ENCODE data around the gene JMJD1C.
"Not testable (repeated sequence)": the region's sequence is repeated elsewhere in the genome, so short reads cannot be mapped to it uniquely, and the experiment has no call there.

The JMJD1C gene

DNA sequence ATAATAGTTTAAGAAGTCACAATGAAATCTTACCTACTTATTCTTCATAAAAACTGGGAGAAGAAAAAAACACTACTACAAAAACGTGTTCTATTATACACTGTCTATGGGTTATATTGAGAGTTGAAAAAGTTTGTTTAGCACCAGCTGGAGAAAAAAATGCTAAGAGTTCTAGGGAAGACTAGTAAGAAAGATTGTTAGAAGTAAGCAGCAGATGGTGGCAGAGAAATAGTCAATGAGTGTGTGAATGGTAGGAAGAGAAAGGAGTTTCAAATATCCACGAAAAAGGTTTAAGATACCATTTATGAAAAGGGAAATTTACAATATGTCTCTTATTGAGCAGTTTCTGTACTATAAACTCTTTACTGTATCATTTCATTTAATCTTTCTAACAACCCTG lies 208.0 kb downstream of the JMJD1C start:
- DNase-seq (ENCODE audit: low read depth): no peak

DNA sequence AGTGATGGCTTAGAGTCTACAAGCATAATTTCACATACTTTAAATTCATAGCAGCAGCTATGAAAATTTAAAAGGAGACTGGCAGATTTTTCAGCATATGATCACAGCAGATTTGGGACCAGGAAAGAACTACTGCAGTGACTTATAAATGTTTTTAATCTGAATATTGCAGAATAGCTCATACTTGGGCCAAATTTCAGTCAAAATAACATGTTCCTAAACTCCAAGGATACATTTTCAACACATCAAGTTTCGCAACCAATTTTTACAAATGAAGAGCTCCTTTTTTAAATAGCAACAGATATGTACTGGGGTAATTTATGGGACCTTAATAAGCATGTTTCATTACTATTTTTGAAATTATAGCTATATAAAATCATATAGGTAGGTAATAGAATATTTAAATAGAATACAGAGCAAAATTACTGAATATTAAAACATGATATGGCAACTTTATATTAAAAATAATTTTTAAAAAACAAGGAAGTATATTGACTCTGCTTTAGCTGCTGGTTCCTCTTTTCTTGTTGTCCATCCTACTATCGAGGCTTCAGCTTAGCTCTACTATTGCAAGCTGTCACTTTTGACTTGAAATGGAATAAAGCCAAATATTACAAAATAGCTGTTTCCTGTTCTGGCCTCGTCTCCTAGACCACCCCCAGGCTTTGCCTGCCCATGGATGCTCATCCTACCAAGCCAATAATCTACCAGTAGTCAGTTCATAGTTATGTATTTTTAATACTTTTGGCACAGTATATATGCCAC lies 209.6 kb downstream of the JMJD1C start:
- no peak for DNase-seq (ENCODE audit: low read depth)

DNA sequence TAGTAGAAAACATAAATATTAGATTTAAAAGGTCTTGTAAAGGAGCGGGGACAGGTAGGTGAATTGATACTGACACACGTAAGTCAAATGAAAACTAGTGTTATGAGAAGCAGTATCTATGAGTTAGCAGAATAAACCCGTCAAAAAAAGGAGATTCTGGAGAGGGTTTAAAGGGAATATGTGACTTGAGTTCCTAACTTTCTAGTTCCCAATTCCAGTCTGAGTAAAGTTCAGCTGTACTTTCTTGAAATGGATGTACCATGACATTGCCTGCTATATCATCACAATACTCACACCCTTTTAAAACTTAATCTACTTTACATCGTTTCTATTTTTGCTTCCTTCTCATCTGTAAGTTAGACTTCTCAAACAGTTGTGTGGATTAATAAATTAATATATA lies 210.5 kb downstream of the JMJD1C start:
- no peak for DNase-seq (ENCODE audit: low read depth)

DNA sequence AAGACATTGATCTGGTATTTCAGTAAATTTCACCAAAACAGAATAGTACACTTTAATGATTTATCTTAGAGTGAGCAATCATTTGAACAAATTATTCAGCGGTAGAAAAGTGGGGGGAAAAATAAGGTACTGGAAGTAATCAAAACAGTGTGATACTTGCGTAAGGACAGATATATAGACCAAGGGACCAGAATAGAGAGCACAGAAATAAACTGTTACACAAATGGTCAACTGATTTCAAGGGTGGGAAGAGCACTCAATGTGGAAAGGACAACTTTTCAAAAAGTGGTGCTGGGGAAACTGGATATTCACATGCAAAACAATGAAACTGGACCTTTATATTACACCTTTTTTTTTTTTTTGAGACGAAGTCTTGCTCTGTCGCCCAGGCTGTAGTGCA lies 212.7 kb downstream of the JMJD1C start:
- no peak for DNase-seq (ENCODE audit: low read depth)

DNA sequence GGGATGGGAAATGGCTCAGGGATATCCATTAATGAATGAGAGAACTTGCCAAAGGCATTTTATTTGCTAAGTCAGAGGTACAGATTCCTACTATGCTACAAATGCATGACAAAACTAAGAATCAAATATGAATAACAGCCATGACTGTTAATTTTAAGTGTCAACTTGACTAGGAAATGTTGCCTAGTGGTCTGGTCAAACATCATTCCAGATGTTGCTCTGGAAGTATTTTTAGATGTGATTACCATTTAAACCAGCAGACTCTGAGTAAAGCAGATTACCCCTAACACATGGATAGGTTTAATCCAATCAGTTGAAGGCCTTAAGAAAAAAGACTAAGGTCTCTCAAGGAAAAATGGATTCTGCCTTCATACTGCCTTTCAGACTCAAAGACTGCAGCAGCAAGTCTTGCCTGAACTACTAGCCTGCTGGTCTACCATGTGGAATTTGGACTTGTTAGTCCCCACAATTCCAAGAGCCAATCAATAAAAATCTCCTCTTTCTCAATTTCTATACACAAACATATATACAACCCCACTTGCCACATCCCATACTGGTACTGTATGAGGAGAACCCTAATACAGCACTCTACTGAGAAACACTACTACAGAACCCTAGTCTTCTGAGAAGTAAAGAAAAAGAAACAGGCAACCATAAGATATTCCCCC lies 213.5 kb downstream of the JMJD1C start:
- no peak for DNase-seq (ENCODE audit: low read depth)

DNA sequence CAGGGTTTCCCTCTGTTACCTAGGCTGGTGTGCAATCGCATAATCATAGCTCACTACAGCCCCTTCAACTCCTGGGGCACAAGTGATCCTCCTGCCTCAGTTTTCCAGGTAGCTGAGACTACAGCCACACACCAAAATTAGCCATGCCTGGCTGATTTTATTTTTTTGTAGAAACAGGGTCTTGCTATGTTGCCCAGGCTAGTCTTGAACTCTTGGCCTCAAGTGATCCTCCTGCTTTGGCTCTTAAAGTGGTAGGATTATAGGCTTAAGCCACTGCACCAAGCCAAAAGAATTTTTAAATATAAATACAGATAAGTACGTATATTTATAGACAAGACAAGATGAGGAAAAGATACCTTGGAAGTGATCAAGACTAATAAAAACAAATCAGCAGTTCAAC lies 215.7 kb downstream of the JMJD1C start:
- no peak for DNase-seq (ENCODE audit: low read depth)

DNA sequence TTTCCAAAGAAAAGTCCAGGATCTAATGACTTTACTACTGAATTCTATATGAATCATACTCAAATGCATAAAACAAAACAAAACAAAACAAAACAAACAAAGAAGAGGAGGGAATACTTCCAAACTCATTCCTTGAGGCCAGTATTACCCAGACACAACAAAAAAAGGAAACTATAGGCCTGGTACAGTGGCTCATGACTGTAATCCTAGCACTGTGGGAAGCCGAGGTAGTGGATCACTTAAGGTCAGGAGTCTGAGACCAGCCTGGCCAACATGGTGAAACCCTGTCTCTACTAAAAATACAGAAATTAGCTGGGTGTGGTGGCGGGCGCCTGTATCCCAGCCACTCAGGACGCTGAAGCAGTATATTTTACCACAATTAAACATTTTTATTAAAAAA lies 218.0 kb downstream of the JMJD1C start:
- no peak for DNase-seq (ENCODE audit: low read depth)

DNA sequence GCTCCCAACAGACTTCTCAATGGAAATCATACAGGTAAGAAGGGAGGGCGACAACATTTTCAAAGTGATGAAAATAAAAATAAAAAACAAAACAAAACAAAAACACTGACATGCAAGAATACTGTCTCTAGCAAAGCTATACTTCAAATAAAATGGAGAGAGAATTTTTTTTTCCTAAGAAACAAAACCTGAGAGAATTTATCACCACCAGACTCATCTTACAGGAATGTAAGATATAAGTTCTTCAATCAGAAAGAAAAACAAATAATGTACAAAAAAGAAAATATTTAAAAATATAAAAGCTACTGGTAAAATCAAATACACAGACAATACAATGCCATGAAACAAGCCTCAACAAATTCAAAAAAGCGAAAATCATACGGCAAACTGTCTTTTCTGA lies 219.4 kb downstream of the JMJD1C start:
- DNase-seq (ENCODE audit: low read depth): no peak

DNA sequence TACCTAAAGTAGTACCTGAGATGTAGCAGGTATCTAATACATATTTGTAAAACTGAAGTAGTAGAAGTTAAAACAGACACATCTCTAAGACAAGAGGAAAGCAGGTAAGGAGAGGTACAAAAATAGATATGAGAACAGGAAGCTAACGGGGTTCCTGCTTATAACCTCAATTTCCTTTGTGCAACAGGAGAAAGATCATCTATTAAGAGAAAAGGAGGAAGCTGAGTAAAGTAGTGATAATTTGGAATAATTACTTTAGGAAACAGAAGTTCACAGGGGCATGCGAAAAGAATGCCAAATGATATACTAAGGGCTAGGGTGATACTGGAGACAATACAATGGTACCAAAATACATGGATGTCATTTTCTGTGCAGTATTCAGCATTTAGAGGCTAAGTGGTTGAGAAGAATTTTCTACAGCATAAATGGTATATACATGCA lies 223.9 kb downstream of the JMJD1C start:
- no peak for DNase-seq (ENCODE audit: low read depth)

DNA sequence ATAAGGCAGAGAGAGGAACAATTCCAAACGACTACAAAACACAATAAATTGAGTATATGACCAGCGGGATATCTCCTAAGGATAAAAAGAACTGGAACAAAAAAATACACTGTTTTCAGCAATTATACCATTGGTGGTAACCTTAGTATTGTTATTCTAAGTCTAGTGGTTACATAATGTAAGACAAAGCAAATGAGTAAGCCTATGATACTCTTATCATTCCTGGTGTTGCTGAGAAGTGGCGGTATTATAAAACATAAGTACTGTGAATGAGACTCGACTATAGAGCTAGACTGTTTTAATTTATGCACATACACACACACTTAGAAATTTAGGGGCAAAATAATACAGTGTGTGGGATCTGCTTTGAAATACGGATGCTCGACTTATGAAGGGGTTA lies 225.0 kb downstream of the JMJD1C start:
- DNase-seq (ENCODE audit: low read depth): no peak

DNA sequence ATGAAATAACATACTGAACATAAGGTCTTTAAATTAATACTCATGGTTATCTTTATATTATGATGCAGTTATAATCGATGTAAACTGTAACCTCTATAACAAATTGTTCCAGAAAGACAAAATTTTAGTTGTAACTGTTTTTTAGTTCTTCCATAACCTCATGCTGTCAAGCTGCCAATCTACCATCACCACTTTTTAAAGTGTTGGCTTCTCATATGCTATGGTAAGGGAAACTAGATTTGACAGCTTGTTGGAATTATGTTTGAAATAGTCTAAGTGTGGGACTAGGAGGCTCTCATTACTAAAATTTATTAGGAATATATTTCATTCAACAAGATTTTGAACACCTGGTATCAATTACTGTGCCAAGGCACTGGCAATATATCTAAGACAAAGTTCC lies 227.3 kb downstream of the JMJD1C start:
- DNase-seq (ENCODE audit: low read depth): no peak

DNA sequence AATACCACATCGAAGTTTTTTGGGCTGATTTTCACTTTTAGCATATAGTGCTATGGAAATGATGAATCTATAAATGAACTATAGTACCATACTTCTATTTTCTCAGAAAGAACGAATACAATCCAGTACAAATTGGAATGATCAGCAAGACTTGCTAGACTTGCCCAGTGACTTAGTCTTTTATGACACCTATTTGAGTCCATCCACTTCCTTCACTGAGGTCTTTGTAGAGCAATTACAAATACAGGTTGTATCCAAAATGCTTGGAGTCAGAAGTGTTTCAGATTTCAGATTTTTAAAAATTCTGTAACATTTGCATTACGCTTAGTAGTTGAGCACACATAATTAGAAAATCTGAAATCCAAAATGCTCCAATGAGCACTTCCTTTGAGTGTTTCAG lies 228.4 kb downstream of the JMJD1C start:
- DNase-seq (ENCODE audit: low read depth): no peak

DNA sequence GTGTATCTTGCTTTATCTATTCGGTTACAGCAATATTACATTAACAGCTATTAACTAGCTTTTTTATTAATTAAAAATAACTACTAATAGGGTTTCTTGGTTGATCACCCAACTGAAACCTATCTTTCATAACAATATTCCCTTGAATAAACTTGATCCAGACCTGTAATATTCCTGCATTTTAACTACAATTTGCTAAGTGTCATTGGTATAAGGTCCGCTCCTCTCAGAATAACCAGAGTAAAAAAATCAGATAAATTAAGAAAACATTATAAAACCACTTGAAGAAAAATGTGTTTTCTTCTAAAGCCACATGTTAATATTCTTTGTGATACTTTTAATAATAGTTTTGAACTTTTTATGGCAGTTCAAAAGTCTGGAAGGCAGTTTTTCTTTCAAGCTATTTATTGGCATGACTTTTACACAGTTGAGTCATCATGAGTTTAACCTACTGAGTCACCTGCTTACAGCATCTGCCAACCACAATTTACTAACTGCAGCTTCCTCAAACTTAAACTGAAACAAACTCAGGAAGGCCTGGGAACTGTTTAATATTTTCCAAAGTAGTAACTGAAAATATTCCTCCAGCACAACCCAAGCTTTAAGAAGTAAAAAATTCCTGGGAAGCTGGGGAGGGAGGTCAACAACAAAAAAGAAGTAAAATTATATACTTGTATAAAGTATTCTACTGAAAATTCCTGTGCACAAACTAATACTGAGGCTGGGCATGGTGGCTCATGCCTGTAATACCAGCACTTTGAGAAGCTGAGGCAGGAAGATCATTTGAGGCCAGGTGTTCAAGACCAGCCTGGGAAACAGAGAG lies 229.5 kb downstream of the JMJD1C start:
- DNase-seq (ENCODE audit: low read depth): no peak

DNA sequence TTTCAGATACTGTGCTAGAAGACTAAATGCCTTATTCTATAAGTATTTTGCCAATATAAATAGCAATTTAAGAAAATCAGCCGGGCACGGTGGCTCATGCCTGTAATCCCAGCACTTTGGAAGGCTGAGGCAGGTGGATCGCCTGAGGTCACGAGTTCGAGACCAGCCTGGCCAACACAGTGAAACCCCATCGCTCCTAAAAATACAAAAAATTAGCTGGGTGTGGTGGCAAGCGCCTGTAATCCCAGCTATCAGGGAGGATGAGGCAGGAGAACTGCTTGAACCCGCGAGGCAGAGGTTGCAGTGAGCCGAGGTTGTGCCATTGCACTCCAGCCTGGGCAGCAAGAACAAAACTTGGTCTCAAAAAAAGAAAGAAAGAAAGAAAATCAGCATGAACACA lies 230.6 kb downstream of the JMJD1C start:
- not testable (repeated sequence) for DNase-seq (ENCODE audit: low read depth)

DNA sequence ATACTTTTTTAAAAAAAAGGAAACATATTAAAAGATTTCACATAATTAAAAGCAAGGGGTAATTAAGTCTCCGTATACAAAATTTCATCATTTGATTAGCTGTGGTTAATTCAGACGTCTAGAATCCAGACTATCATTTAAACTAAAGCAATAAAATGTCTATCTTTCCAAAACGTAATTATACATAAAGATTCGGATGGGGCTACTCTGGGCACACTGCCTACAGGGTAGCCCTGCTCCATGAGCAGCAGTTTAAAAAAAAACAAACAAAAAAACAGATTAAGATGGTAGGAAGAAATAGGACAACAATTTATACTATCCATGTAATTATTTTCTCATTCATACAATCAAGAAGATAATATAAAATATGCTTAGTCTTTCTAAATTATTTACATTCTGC lies 236.6 kb downstream of the JMJD1C start:
- no peak for DNase-seq (ENCODE audit: low read depth)

DNA sequence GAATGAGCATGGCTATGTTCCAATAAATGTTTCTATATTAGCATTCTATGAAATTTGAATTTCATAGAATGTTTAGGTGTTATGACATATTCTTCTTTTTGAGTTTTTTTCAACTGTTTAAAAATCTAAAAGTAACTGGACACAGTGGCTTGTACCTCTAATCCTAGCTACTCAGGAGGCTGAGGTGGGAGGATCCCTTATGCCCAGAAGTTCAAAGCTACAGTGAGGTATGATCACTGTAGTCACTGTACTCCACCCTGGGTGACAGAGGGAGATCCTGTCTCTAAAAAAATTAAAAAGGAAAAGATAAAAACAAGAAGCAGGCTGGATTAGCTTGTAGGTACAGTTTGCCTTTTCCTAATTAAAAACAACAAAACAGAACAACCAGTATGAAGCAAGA lies 237.5 kb downstream of the JMJD1C start:
- no peak for DNase-seq (ENCODE audit: low read depth)

DNA sequence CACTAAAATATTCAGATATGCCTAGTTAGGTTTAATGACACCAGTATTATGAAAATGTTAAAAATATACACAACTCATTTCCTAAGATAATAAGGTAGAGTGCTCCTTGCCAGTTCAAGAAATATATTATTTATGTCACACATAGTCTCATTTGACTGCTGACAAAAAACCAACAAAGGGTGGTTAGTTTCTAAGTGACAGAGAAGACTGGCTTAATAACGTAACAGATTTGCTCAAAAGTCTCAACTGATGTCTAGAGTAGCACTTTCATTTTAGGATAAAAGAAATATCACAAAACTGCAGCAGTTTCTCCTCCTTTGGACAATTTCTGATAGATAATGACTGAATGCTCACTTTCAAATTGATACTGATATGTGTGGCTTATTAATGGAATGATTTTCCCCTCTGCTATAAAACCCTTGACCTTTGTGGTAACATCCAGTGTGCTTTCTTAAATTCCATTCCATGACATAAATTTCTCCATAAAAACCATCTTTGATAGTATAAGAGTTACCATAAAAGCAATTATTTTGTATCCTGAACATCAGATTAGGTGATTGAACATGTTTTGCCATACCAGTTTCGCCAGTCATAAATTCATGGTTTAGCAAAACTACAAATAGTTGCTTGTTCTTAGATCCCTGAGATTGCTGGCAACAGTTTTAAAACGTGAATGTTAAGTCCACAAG lies 238.4 kb downstream of the JMJD1C start:
- DNase-seq (ENCODE audit: low read depth): no peak

DNA sequence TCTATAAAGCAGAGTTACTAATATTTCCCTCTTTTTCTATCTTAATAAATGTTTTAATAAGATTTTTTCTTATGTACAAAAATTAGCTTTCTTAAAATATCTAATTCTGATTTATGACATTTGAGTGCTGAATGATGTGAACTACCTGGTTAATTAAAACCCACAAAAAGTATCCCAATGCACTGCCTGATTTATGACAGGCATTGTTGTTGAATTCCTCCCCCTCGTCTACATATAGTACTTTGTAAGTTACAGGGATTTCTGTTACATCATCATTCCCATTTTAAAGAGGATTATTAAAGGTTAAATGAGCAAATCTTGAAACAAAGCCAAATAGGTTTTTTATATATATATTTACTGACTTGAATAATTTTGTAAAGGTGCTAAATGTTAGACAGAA lies 241.5 kb downstream of the JMJD1C start:
- DNase-seq (ENCODE audit: low read depth): no peak

DNA sequence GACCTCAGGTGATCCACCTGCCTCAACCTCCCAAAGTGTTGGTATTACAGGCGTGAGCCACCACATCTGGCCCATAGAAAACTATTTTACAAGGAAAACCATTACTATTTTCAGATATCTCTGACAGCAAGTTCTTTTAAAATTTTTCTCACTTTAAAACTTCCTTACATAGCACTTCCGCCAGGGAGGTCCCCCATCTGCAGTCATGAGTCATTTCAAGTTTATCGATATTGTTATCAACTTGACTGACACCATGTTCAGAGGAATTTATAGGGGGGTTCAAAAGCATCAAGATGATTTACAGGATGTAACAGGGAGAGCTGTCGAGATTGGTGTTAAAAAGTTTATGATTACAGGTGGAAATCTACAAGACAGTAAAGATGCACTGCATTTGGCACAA lies 243.8 kb downstream of the JMJD1C start:
- DNase-seq (ENCODE audit: low read depth): no peak

DNA sequence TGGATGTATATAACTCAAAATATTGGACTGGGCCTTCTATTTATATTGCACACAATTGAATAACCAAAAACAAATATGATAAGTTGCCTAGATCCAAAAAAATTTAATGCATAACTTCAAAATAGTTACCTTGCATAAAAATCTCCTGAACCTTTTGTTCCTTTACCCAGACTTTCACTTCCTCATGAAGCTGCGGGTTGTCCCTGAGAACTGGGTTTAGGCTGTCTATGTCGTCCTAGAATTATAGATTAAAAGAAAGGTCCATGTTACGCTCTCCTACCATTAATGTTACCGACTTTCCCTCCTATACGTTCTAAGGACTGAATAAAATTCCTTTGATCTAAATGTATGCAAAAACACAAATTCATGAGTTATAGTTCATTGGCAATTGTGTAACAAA lies 246.0 kb downstream of the JMJD1C start:
- DNase-seq (ENCODE audit: low read depth): no peak

DNA sequence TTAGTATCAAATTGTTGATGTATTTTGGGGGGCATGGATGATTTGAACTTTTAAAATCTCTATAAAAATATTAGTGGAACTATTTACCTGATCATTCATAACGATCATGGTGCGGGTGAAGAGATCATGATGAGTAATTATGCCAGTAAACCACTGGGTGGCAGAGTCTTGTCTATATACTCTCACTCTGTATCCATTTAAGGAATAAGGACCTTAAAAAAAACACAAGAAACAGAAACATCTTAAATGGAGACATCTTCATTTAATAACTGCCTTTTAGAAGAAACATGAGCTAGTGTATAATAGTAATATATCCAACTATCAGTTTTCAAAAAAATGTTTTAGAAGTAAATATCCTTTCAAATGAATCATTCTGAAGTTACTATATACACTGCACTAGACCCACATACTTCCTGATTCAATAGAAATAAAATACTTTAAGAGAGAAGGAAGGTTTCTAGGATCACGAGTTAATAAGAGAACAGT lies 248.6 kb downstream of the JMJD1C start:
- no peak for DNase-seq (ENCODE audit: low read depth)

DNA sequence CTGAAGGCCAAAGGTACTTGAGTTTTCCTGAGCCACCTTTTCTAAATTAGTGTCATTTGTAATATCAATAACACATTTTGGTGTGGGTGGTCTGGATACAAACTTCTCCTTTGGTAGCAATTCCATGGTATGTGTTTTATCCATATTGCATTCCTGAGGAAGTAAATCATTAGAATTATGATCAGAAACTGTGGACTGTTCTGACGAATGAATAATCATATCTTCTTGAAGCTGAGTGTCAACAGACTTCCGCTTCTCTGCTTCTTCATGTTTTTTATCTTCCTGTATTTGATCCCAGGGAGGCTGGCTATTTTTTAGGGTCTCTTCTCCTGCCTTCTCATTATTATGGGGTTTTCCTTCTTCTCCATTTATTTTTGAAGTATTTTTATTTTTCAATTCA lies 251.2 kb downstream of the JMJD1C start:
- DNase-seq (ENCODE audit: low read depth): no peak
